ENCODE measurements around the gene NOX5. TPM values are rescaled to one million over a fixed set of nuclear protein-coding genes. Genes with fewer than 3 reads are reported as not detected.

NOX5 gene
- total and polyA plus RNA-seq, 2 experiments from 2014 or later: 0.12 to 0.39 TPM

DNA sequence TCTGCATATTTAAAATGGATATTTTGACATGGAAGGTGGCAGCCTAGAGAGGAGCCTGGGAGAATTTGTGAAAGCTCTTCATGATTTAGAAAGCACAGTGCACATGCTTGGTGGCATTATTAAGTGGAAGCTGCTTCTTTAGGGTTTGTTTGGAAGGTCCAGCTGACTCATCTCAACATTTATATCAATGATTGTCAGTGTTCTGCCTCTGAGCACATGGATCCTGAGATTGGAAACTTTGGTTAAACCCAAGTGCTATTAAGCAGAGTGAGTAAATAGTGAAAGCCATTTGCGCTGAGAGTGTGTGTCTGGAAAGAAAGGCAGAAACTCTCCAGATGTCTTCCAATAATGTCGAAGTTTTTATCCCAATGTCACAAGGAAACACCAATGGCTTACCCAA is 7.4 kb downstream of the NOX5 start:
- Histone ChIP-seq H3K36me3 (no peaks in the 10 kb centered on the region), H3K4me1 (ENCODE audit: low read depth) (no peaks in the 10 kb centered on the region), H3K27me3 (no peaks in the 10 kb centered on the region), H3K27ac (no peak overlapping the region), H3K9me3 (ENCODE audit: low read depth) (no peaks in the 10 kb centered on the region), H3K4me3 (no peak overlapping the region)
- TF ChIP-seq, protein P1, sequence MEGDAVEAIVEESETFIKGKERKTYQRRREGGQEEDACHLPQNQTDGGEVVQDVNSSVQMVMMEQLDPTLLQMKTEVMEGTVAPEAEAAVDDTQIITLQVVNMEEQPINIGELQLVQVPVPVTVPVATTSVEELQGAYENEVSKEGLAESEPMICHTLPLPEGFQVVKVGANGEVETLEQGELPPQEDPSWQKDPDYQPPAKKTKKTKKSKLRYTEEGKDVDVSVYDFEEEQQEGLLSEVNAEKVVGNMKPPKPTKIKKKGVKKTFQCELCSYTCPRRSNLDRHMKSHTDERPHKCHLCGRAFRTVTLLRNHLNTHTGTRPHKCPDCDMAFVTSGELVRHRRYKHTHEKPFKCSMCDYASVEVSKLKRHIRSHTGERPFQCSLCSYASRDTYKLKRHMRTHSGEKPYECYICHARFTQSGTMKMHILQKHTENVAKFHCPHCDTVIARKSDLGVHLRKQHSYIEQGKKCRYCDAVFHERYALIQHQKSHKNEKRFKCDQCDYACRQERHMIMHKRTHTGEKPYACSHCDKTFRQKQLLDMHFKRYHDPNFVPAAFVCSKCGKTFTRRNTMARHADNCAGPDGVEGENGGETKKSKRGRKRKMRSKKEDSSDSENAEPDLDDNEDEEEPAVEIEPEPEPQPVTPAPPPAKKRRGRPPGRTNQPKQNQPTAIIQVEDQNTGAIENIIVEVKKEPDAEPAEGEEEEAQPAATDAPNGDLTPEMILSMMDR (IDR thresholded peaks at IDR 0.05; ENCODE audit: low read depth, low read length): no peak
- no peak for DNase-seq (ENCODE audit: low read depth in 1 of 2, low spot score in 1 of 2)

GRCh38 chr15:69025320-69025719 is 10.8 kb downstream of the NOX5 start:
- no peaks in the 10 kb centered on the region for H3K9me3 ChIP-seq (ENCODE audit: low read depth)

GRCh38 chr15:69026355-69026754 is 11.9 kb downstream of the NOX5 start:
- H3K4me3 ChIP-seq: no peak overlapping the region
- no peak overlapping the region for H3K27ac ChIP-seq
- H3K9me3 ChIP-seq (ENCODE audit: low read depth): no peaks in the 10 kb centered on the region
- TF ChIP-seq, protein P1 (IDR thresholded peaks at IDR 0.05; ENCODE audit: low read depth, low read length): no peak
- H3K4me1 ChIP-seq (ENCODE audit: low read depth): no peaks in the 10 kb centered on the region
- H3K36me3 ChIP-seq: no peaks in the 10 kb centered on the region
- H3K27me3 ChIP-seq: no peaks in the 10 kb centered on the region
- no peak for DNase-seq (ENCODE audit: low read depth in 1 of 2, low spot score in 1 of 2)

More at GRCh38 chr15:69025320-69025719, 10.8 kb downstream of the NOX5 start:
- Histone ChIP-seq H3K4me1 (ENCODE audit: low read depth) (no peaks in the 10 kb centered on the region), H3K27ac (no peak overlapping the region), H3K4me3 (no peak overlapping the region), H3K36me3 (no peaks in the 10 kb centered on the region), H3K27me3 (no peaks in the 10 kb centered on the region)
- TF ChIP-seq, protein P1 (IDR thresholded peaks at IDR 0.05; ENCODE audit: low read depth, low read length): no peak
- DNase-seq (ENCODE audit: low read depth in 1 of 2, low spot score in 1 of 2): no peak

- H3K36me3 ChIP-seq: no peaks in the 10 kb centered on the region
- H3K4me3 ChIP-seq: no peak overlapping the region
- H3K27ac ChIP-seq: no peak overlapping the region
- H3K4me1 ChIP-seq (ENCODE audit: low read depth): no peaks in the 10 kb centered on the region
- TF ChIP-seq, protein P1 (IDR thresholded peaks at IDR 0.05; ENCODE audit: low read depth, low read length): no peak
- H3K9me3 ChIP-seq (ENCODE audit: low read depth): no peaks in the 10 kb centered on the region
- no peaks in the 10 kb centered on the region for H3K27me3 ChIP-seq
- DNase-seq (ENCODE audit: low read depth in 1 of 2, low spot score in 1 of 2): no peak
These were observed 13.6 kb downstream of the NOX5 start for GRCh38 chr15:69027976-69028518.

GRCh38 chr15:69031013-69032001 is 16.8 kb downstream of the NOX5 start:
- peak overlapping the region; percentile 23 for H3K4me3 ChIP-seq
- no peaks in the 10 kb centered on the region for H3K36me3 ChIP-seq
- H3K9me3 ChIP-seq (ENCODE audit: low read depth): no peaks in the 10 kb centered on the region
- no peaks in the 10 kb centered on the region for H3K4me1 ChIP-seq (ENCODE audit: low read depth)
- TF ChIP-seq, protein P1 (IDR thresholded peaks at IDR 0.05; ENCODE audit: low read depth, low read length): peak; percentile 73
- H3K27ac ChIP-seq: no peak overlapping the region
- H3K27me3 ChIP-seq: peaks cover 4% of the 10 kb centered on the region
- DNase-seq (ENCODE audit: low read depth in 1 of 2, low spot score in 1 of 2): peak; percentile 59 to 75

Data from cardiac muscle cell (in vitro differentiated cells and primary cell).